Measurements from ENCODE around the gene UFD1. TPM values are rescaled to one million over a fixed set of nuclear protein-coding genes. Genes with fewer than 3 reads are reported as not detected.

UFD1 gene
- total and polyA plus RNA-seq, 11 donors, result 28.7 to 80.5 (median 43.0) TPM

GRCh38 chr22:19473578-19473977 lies 5.4 kb downstream of the UFD1 start:
- 51 to 74% (median 65%) methylated on average over 2 to 3 of the region's 3 CpGs for WGBS, 4 donors
- no peak overlapping the region for H3K27ac ChIP-seq
- no peak for ATAC-seq

GRCh38 chr22:19472233-19472632 lies 6.8 kb downstream of the UFD1 start:
- TF ChIP-seq POLR2A (IDR thresholded peaks at IDR 0.05), result no peak
- TF ChIP-seq CTCF (IDR thresholded peaks at IDR 0.05), result no peak
- ATAC-seq, result peak in 1 of 4 donors; percentile 25
- no peaks in the 10 kb centered on the region for H3K9me3 ChIP-seq
- no peaks in the 10 kb centered on the region for H3K27me3 ChIP-seq
- peaks cover 0 to 14% (median 6%) of the 10 kb centered on the region in 12 donors for H3K4me1 ChIP-seq
- DNase-seq, result no peak
- peaks cover 0 to 91% (median 83%) of the 10 kb centered on the region in 9 donors for H3K36me3 ChIP-seq
- no peak overlapping the region for H3K27ac ChIP-seq
- H3K4me3 ChIP-seq, result no peak overlapping the region
- WGBS, 4 donors, result 89 to 94% (median 91%) methylated on average over 8 of the region's 8 CpGs
- intact Hi-C loops (cut with DNase I), result loop anchor here in 5 of 10 donors (5.0 to 10.0 kb wide), 4 partner anchors 35 to 517 kb away; partner anchors contain the start of genes CLTCL1 (in 4 of the 5) and ESS2 (in 1 of the 5)

More at GRCh38 chr22:19473578-19473977, 5.4 kb downstream of the UFD1 start:
- Histone ChIP-seq H3K9me3 (no peaks in the 10 kb centered on the region), H3K36me3 (peaks cover 0 to 78% (median 69%) of the 10 kb centered on the region in 9 donors), H3K4me1 (peaks cover 6 to 24% (median 16%) of the 10 kb centered on the region in 12 donors), H3K27me3 (no peaks in the 10 kb centered on the region), H3K4me3 (no peak overlapping the region)
- DNase-seq, result no peak
- peak in 1 of 12 donors; percentile 9 for TF ChIP-seq CTCF (IDR thresholded peaks at IDR 0.05)
- no peak for TF ChIP-seq POLR2A (IDR thresholded peaks at IDR 0.05)
- intact Hi-C loops (cut with DNase I), result loop anchor here in 5 of 10 donors (5.0 to 10.0 kb wide), 4 partner anchors 36 to 519 kb away; partner anchors contain the start of genes CLTCL1 (in 4 of the 5) and ESS2 (in 1 of the 5)

GRCh38 chr22:19471572-19471971 lies 7.4 kb downstream of the UFD1 start:
- Histone ChIP-seq H3K4me3 (no peak overlapping the region), H3K4me1 (peaks cover 0 to 9% (median 2%) of the 10 kb centered on the region in 12 donors), H3K27ac (no peak overlapping the region), H3K9me3 (no peaks in the 10 kb centered on the region), H3K27me3 (no peaks in the 10 kb centered on the region), H3K36me3 (peaks cover 0 to 98% (median 88%) of the 10 kb centered on the region in 9 donors)
- ATAC-seq, result no peak
- DNase-seq, result no peak
- intact Hi-C loops (cut with DNase I), result loop anchor here in 5 of 10 donors (5.0 to 10.0 kb wide), 4 partner anchors 34 to 517 kb away; partner anchors contain the start of genes CLTCL1 (in 4 of the 5) and ESS2 (in 1 of the 5)
- WGBS, 4 donors, result 87 to 92% (median 91%) methylated on average over 11 of the region's 11 CpGs
- TF ChIP-seq POLR2A (IDR thresholded peaks at IDR 0.05), result no peak
- no peak for TF ChIP-seq CTCF (IDR thresholded peaks at IDR 0.05)

- no peaks in the 10 kb centered on the region for H3K27me3 ChIP-seq
- ATAC-seq (no peak), DNase-seq (no peak)
- H3K9me3 ChIP-seq, result no peaks in the 10 kb centered on the region
- H3K27ac ChIP-seq, result no peak overlapping the region
- TF ChIP-seq POLR2A (IDR thresholded peaks at IDR 0.05) (no peak), CTCF (IDR thresholded peaks at IDR 0.05) (no peak)
- peaks cover 0 to 100% (median 99%) of the 10 kb centered on the region in 9 donors for H3K36me3 ChIP-seq
- WGBS, 4 donors, result 94 to 100% (median 98%) methylated on average over 2 of the region's 2 CpGs
- intact Hi-C loops (cut with DNase I), result loop anchor here in 5 of 10 donors (5.0 to 10.0 kb wide), 4 partner anchors 33 to 515 kb away; partner anchors contain the start of genes CLTCL1 (in 4 of the 5) and ESS2 (in 1 of the 5)
- H3K4me3 ChIP-seq, result no peak overlapping the region
- peaks cover 0 to 4% (median 0%) of the 10 kb centered on the region in 12 donors for H3K4me1 ChIP-seq
Observed at GRCh38 chr22:19470010-19470409, 9.0 kb downstream of the UFD1 start.
